Anterior cingulate cortex (tissue), 58 donors: Measurements from ENCODE around the gene BTBD9.

Source experiments
- DNase-seq, 58 donors: peaks; one replicate each; lab custom pipeline; 2025; lab: John Stamatoyannopoulos, UW

Gene BTBD9

DNA sequence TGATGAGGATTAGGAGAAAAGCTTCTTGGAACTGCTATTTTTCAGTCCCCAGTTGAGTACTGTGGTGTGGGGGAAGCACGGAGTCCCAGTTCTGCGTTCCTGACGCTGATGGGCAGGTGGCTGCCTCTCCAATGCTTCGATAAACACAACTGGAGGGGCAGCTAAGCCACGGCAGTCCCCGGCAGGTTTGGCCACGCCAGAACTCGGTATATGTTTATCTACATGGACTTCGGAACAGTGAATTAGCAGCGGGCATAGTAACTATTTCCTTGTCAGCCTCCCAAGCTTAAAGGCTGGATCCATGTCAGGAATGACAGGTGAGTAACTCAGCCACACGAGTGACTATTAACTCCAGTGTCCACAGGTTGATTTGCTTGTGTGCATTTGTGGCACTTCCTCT lies 465.8 kb downstream of the BTBD9 start:
- DNase-seq: no peak

DNA sequence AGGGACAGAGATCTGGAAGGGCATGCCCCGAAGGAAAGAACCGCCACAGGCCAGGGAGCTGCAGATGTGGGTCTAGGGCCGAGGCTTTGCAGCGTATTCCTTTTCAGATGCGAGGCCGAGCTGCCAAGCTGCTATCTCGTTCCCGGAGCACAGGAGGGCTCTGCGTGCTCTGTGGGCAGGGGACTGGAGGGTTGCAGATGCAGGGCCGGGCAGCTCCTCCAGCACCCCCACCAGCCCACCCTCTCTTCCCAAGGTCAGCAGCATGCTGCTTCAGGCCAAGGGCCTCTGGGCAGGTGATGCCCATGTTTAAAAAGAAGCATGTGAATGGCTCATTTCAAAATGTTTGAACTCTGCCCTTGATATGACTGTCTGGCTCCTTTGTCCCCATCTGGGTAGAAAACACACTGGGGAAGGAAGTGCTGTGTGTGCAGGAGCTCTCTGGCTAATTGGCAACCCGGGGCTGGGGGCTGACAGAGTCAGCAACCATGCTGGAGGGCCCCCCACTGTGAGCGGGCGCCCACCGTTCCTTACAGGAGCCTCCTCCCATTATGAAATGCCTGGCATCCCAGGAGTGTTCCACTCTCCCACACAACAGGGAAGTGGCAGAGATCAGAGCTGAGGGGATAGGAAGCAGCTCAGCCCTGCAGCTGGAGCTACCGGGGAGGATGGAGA lies 466.9 kb downstream of the BTBD9 start:
- no peak for DNase-seq

DNA sequence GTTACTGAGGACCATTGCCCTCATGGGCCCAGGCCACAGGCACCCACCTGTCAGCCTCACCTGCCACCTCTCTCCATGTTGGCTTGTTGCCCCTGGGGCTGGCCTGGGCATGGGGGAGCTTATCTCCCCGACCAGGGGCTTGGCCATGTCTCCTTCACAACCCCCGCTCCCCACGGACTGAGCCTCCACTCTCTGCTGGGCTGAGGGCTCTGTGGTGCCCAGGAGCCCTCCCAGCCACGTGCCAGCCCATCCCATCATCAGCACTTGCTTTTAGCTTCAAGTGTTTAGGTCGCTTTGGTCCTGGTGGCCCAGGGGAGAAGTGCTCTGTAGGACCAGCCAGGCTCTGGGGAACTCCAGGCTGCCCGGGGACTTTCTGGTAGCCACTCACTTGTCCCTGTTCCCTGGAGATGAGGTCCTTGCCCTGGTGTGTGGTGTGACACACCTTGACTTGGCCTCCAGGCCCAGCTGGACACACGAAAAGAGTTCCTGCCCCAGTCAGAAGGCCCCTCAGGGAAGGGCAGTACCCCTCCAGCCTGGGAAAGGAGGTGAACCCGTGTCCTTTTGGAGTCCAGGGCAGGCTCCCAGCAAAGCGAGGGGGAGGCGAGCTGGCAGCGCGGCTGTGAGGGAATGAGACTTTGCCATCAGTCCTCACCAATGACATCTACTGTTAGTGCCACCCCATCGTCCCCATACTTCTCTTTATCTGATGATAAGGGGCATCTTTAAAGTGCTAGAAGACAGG lies 467.6 kb downstream of the BTBD9 start:
- DNase-seq: no peak

DNA sequence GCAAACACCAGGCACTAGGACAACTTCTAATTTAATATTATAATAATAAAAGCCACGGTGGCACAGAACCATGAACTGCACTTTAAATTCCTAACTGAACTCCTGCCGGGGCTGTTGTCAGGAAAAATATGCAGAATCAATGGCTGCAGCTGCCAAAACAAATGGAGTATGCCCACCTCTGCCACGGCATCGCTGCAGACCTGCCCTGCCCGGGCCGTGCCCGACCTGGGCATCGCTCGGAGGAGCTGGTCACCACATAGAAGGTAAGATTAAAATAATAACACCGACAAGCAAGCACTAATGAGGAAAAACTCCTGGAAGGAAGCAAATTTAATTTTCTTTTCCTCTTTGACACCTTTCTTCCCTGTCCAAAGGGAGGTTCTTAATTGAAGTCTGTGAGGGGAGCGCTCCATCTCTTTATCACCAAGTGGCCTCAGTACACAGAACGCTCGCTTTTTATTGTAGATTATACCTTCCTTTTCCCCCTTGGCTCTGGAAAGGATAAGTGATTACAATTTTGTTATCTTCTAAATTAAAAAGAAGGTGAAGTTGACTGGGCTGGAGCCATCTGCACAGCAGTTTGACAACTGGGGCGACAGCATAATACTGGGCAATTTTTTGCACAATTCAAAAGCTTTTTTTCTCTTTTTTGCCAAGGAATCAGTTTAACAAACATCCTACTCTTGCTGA lies 468.9 kb downstream of the BTBD9 start:
- DNase-seq: no peak

DNA sequence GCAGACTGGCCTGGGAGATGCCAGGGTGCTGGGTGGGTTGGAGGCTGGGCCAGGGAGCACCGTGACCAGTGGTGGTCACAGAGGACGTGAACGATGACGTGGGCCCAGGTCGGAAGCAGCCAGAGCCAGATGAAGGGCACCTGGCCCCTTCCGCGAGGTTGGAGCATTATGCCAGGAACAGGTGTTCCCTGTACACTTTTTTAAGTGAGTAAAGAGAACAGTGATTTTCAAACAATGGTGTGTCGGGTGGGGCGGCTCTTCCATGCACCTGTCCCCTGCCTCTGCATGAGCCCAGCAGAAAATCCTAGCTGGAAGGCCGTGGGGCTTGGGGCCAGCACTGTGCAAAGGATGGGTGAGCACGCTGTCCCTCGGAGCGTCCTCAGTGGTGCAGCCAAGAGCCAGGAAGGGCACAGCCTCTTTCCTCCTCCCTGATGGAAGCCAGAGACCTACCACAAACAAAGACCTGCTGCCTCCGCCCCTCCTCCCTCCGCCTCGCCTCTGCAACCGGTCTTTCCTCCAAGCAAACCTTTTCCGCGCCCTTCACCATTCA lies 469.7 kb downstream of the BTBD9 start:
- DNase-seq: no peak

DNA sequence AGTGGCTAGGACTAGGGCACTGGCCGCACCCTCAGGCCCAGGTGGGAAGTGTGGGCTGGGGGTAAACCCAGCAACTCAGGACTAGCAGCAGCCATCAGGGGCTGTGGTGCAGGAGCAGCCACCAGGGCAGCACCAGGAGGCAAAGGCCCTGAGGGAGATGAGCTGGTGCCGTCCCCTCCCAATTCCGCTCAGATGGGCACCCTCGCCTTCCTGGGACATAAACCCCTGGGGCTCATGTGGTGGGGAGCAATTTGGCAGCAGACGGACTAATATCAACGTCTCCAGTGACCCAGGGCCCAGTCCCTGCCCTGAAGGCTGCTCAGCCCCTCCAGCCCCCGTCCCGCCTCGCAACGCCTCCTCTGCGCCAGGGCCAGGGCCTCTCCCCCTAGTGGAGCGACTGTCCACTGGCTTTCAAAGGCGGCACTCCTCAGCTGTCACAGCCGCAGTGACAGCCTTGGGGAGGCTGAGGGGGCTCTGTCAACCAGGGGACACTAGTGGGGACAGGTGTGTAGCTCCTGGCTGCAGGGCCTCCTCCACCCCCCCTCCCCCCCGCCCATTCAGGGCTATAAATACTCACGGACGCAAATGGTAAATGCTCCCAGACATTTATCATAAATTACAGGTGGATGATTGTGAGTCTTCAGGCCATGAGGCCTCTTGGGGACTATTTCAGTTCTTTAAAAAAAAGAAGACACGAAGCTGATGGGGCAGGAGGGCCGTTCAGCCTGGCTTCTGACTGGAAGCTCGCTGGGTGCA lies 470.3 kb downstream of the BTBD9 start:
- DNase-seq: no peak

DNA sequence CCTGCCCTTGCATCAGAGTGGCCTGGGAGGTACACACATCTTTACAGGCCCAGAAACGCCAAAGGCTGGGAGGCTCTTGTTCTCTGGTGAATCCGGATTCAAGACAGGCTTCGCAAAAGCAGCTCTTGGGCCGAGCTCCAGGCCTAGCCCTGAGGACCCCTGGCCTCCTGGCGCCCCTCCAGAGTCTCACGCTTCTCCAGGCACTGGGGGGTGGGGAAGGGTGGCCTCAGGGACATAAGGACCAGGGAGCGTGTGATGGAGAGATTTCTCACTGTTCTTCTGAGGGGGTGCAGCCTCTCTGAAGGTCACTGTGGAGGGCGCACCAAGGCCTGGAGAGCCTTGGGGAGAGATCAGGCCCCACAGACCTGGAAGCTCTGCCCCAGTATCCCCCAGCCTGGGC lies 471.0 kb downstream of the BTBD9 start:
- DNase-seq: no peak

DNA sequence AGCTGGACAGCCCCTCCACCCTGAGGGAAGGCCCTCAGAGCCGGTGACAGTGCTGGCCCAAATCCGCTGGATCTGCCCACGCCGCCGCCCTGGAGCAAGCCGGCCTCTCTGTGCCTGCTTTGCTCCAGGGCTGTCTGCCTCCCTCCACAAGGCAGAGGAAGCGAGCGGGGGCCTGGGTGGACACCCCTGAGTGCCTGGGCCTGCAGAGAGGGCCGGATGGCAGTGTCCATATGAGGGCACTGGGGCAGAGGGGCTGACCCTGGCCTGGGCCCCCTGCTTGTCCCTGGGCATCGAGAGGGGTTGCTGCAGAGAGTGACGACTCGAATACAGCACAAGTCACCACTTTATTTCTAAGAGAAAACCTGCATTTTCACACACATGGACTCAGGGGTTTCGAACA lies 471.6 kb downstream of the BTBD9 start:
- no peak for DNase-seq

DNA sequence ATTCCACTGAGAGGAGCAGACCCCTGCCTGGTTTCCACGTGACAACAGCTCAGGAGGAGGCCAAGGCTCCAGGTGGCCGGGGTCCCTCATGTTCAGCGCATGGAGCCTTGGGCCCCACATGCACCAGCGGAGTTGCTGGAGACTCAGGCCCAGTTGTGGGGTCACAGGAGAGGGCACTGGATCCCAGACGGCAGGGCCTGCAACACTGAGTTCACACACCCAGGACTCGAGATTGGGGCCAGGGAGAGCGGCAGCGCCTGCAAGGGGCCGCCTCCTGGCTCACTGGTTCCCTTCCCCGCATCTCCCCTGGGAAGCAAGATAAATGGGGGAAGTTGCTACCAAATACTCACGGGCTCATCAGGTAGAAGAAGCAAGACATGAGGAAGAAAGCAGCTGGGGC lies 472.1 kb downstream of the BTBD9 start:
- no peak for DNase-seq

DNA sequence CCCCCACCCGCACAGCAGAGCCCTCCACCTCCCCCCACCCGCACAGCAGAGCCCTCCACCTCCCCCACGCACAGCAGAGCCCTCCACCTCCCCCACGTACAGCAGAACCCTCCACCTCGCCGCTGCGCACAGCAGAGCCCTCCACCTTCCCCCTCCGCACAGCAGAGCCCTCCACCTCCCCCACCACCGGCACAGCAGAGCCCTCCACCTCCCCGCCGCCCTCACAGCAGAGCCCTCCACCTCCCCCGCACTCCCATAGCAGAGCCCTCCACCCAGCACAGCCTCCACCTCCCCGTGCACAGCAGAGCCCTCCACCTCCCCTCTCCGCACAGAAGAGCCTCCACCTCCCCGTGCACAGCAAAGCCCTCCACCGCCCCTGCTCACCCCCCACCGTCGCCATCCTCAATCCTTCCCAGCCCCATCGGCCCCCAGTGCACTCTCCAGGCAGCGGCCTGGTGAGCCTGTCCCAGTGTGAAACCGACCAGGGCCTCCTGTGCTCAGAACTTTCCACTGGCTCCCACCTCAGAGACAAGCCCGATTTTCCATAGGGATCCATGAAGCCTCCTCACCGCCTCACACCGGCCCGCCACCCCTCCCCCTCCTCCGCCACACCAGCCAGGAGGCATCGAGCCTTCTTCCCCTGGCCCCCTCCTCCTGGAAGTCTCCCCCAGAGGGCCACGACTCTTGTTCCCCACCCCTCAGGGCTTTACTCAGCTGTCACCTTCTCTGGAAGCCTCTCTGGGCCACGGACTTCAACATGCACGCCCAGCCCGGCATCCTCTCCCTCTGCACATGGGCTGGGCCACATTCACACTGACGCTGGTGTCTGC lies 473.1 kb downstream of the BTBD9 start:
- DNase-seq: no peak

DNA sequence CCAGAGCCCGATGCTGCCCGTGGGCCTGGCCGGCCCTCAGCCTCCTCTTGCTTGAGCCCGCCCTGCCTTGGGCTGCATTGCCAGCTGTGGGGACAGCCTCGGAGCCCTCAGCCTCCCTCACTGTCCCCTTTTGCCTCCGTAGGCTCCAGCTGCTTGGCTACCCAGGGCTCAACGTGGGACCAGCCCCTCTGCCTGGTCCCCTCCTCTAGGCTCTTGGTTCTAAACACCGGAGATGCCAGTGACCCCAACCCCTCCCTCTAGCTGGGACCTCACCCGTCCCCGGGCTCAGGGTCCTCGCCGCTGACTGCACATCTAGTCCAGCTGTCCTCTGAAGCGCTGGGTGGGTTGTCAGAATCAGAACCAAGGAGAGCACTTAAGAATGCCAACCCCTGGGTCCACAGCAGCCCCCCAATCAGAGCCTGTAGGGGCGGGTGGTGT lies 475.0 kb downstream of the BTBD9 start:
- no peak for DNase-seq

DNA sequence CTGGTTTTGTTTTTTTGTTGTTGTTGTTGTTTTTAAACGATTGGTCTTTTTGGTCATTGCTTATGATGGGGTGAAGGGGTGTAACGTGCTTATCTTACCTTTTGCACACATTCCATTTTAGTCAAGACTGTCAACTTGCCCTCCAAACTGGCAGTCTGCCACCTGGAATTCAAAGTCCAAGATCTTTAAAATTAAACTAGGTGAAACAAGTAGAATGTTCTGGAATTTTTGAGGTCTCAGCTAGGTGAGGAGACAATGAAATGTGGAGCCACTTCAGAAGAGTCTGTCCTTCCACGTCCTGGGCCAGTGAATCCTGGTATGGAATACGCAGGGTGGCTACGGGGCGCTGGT lies 475.6 kb downstream of the BTBD9 start:
- no peak for DNase-seq

DNA sequence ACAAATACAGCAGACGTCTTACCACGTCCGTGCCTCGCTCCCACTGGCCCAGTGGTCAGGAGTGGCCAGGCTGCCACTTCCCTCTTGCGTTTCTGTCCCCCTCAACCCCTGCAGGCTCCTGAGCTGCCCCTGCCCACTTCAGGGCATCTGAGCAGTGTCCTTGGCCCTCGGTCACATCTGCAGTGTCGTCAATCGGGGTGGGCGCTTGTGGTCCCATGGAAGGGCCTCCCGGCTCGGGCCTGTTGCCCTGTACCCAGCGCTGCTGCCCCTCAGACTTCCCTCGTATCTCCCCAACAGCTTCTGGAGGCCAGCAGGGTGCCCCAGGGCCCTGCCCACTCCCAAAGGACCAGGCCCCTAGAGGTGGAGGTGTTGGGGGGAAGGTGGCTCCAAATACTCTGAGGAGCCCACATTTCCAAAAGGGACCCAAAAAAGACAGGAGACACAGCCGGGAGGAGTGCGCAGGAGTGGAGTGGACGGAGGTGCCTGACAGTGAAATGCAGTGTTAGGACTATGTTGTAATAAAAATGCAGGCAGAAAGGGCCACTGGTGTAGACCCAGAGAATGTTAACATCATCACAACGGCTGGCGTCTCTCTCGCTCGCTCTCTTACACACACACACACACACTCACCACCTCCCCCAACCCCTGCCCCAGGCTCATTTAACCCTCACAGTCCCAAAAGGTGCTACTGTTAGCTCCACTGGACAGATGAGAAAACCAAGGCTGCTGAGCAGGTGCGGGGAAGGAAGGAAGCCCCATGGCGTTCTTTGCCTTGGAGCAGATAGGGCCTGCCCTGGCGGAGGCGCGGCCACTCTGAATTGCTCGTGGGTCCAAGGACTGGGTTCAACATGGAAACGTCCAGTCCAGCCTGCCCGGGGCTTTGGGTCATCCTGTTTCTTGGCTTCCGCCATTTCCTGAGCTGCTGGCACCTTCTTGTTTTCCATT lies 476.3 kb downstream of the BTBD9 start:
- no peak for DNase-seq

DNA sequence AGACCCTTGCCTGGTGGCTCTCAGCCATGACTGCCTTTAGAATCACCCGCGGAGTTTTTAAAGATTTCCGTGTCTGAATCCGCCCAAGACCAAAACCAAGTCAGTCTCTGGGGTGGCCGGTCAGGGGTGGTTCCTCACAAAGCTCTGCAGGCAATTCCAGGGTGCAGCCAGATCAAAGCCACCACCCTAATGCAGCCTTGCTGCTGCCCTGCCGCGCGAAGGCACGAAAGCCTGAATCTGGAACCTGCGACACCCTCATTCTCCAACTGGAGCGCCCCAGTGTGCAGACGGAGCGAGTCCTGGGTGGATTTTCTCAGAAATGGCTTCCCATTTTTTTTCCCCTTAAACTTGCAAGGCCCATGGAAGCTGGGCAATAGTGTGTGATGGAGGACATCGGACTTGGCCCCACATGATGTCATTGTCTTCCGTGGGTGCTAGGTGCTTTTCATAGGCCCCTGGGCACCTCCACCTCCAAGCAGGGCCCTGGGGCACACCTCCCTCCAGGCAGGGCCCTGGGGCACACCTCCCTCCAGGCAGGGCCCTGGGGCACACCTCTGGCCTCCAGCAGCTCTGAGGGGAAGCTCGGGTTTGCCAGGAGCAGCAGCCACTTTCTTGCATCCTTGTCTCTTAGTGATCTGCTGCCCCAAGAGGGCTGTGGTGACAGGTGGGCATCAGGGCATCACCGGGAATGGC lies 477.1 kb downstream of the BTBD9 start:
- DNase-seq: no peak

DNA sequence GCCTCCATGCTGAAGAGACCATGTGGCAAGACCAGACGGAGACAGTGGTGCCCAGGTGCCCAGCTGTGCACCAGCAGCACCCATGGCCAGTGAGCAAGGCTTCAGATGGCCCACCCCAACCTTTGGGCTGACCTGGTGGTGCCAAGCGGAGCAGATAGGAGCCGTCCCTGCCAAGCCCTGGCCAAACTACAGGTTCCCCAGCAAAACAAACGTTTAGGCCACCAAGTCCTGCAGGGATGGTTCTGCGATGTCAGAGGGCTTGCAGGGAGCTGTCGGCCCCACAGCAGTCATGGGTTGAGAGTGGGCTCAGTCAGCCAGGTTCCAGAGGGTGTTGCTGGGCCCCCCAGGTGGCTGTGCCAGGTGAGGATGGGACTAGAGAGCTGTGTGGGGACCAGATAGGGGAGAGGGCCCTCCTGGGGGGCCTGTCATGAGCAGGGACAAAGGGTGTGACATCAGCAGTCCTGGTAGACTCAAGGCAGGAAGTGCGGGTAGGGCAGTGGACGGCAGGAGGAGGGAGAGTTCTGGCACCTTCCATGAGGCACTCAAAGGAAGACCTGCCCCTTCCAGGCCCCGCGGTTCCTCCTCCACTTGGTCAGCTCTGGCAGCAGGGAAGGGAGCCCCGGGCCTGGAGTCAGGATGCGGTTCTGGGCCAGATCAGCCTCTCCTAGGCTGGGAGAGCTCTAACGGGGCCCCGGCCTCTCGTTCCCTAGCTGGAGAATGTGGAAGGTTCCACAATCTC lies 477.8 kb downstream of the BTBD9 start:
- no peak for DNase-seq

DNA sequence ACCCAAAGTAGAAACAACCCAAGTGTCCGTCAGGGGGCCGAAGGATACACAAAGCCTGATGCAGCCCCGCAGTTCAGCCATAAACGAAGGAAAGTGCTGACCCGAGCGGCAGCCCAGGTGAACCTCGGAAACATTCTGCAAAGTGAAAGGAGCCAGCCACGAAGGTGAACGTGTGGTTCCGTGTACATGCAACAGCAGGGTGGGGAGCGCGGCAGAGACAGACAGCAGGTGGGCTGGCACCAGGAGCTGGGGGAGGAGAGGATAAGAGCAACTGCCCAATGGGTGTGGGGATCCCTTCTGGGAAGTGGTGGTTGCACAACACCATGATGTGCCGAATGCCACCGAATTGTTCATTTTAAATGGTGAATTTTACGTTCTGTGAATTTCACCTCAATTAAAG lies 478.4 kb downstream of the BTBD9 start:
- no peak for DNase-seq

DNA sequence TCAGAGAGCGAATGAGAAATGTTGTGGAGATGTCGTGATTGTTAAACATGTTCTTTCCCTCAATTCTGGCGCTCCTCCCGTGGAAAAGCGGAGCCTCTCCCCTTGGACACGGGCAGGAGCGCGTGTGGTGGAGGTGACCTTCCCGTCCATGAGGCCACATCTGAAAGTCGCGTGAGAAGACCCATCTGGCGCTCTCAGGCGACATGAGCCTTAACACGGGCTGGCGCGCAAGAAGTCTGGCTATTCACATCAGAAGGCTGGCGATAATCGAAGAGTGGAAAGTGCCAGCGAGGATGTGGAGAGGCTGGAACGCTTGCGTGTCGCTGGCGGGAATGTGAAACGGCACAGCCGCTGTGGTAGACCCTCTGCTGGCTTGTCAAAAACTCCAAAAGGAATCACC lies 478.9 kb downstream of the BTBD9 start:
- no peak for DNase-seq
